ENCODE results near the gene TXNDC11.

The TXNDC11 gene

GRCh38 chr16:11650641-11651591, 91.7 kb downstream of the TXNDC11 start:
- DNase-seq: no peak

DNA sequence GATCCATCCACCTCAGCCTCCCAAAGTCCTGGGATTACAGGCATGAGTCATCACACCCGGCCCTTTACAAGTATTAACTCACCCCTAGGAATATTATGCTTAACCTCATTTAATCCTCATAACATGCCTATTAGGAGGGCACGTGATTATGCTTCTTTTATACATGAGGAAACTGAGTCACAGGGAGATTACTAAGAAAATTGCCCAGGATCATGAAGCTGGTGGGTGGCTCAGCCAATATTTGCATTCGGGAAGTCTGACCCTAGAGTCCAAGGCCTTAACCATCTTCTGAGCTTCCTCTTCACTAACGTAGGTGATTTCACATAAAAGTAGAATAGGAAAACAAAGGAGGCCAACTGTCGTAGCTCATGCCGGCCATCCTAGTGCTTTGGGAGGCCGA, 93.4 kb downstream of the TXNDC11 start:
- DNase-seq: no peak

GRCh38 chr16:11642765-11643116, 99.9 kb downstream of the TXNDC11 start:
- DNase-seq: no peak

DNA sequence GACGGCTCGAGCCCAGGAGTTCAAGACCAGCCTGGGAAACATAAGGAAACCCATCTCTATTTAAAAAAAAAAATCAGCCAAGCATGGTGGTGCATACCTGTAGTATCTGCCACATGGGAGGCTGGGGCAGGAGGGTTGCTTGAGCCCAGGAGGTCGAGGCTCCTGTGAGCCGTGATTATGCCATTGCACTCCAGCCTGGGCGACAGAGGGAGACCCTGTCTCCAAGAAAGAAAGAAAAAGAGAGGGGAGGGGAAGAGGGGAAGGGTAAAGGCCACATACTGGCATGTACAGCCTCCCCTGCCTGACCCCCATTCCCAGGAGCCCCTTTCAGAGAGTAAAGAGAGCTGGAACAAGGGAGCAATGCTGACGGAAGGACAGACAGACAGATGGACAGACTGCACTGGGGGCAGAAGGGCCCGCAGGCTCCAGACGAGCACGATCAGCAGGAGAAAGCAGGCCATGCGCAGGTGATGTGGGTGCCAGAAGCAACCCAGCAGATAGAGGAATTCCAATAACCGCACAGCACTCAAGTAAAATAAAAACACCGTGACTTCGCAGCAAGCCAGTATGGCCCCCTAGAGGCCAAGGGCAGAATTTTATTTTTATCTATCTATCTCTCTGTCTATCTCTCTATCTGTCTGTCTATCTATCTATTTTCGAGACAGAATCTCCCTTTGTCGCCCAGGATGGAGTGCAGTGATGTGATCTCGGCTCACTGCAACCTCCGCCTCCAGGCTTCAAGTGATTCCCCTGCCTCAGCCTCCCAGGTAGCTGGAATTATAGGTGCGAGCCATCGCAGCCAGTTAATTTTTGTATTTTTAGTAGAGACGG, 101.5 kb downstream of the TXNDC11 start:
- peak; percentile 42 for DNase-seq

DNA sequence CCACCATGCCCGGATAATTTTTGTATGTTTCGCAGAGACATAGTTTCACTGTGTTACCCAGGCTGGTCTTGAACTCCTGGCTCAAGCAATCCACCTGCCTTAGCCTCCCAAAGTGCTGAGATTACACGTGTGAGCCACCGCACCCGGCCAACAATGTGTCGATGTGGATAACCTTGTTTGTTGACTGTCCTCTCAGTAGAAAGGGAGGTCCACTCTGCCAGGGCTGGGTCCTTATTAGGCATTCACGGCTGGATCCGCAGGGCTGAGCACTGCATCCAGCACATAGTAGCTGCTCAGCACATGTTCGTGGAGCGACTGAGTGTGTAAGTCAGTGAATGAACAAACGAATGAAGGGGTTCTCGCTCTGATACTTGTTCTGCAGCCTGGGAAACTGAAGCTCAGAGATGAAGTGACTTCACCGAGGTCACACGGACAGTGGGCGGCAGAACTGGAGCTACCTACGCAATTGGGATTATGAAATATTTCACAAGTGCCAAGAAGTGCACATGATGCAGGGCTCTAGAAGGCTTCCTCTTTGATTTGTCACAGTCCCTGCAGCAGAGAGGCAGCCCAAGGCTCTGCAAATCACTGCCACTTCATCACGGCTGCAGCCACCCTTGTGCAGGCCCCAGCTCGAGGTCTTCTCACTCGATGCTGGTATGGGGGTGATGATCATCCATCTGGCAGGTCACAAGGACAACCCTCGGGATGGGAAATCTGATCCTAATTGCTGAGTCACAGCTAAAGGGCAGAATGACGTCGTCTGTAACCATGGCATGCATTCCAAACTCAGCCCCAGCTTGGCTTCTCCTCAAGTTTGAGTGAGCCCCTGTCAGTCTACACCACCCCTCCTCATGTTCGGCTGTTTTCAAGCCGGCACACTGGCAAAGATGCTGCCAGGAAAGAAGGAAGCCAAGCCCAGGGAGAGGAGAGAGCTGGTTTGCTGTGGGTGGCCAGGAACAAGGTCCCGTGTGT, 102.4 kb downstream of the TXNDC11 start:
- no peak for DNase-seq

- DNase-seq: no peak
These were observed 103.6 kb downstream of the TXNDC11 start for GRCh38 chr16:11639008-11639562.

DNA sequence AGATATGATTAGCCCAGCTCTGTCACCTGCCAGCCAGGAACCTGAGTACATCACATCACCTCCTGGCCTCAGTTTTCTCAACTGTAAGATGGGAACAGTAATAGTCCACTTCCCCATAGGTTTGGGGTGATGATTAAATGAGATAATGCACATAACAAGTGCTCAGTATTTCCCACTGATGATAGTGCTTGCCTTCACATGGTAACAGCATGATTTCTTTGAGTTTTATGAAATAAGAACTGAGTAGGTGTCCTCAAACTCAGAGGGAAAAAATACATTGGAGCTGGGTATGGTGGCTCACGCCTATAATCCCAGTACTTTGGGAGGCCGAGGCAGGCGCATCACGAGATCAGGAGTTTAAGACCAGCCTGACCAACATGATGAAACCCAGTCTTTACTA, 104.5 kb downstream of the TXNDC11 start:
- no peak for DNase-seq

DNA sequence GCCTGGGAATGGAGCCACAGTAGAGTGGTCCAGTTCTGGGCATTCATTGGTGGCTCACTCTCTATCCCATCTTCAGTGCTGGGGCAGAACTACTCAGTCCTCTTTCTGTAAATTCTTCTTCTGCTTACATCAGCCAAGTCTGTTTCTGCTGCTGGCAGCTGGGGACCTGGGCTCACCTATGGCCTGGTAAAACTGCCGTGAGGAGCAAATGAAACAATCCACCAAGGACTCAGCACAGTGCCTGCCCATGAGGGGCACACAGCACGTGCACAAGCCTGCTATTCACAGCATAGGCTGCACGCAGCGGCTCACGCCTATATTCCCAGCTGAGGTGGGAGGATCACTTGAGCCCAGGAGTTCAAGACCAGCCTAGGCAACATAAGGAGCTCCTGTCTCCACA, 105.3 kb downstream of the TXNDC11 start:
- no peak for DNase-seq

GRCh38 chr16:11636172-11636721, 106.4 kb downstream of the TXNDC11 start:
- DNase-seq: no peak

DNA sequence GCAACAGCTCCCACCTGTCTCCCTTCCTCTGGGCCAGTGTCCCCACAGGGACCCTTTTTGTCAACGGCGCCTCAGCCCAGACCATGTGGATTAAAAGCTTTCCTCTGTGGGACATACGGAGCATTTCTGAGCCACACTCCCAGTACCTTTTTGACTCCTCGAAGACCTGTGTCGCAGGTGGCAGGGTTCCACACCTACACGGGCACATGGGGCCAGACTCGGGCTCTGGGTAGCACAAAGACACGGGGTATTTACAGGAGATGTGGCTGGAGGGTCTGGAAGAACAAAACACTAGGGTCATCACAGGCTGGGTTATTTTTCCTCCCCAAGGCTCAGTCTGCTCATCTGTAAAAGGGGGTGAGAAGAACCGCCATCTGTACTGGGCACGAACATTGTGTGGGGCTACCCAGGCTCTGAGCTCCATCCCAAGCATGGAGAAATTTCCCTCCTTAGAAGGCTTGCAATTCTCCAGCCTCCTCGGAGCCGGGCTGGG, 106.9 kb downstream of the TXNDC11 start:
- no peak for DNase-seq

DNA sequence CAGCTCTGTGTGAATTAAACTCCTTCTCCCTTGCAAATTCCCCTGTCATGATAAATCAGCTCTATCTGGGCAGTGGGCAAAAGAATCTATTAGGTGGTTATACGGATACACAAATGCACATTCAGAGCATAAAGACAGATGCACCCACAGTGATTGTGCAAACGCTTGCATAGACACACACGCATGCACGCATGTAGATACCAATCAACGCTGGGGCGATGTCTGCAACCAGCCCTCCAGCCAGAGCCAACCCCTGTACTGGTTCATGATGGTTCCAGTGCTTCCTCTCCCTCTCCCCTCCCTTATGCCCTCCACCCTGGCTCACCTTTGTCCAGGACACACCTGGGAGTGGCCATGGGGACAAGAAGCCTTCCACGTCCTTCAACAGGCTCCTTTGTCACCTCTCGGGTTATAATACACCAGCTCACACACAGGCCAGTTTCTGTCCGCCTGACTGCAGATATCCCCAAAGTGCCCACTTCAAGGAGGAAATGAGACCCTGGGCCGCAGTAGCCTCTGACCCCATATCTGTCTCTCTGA, 107.5 kb downstream of the TXNDC11 start:
- no peak for DNase-seq

DNA sequence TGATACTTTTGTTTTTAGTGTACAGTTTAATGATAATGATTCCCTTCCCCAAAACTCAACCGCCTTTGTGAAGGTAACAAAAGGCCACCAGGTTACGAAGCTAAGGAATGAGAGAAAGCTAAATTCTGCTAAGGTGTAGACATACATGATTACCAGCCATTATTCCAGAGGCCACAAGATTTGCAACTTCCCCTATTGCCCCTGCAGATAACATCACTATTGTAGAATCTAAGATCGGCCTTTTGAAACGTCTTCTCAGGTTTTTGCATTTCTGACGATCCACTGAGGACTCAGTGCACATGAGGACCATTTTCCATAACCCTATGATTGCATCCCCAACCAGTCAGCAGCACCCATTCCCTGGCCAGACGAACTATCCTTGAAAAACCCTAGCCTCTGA, 108.3 kb downstream of the TXNDC11 start:
- DNase-seq: no peak

DNA sequence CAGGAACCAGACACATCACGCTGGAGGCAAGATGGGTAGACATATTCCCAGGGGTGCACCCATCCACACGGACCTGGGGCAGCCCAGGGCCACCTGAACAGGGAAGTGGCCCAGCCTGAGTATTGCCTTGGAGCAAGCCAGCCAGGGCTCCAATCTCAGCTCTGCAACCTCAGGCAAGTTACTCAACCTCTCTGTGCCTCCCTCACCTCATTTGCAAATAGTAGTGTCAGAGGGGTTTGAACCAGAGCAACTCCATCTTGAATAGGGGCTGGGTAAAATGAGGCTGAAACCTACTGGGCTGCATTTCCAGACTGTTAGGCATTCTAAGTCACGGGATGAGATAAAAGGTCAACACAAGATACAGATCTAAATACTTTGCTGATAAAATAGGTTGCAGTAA, 109.5 kb downstream of the TXNDC11 start:
- DNase-seq: no peak

- no peak for DNase-seq
These were observed 110.2 kb downstream of the TXNDC11 start for GRCh38 chr16:11632455-11632939.

DNA sequence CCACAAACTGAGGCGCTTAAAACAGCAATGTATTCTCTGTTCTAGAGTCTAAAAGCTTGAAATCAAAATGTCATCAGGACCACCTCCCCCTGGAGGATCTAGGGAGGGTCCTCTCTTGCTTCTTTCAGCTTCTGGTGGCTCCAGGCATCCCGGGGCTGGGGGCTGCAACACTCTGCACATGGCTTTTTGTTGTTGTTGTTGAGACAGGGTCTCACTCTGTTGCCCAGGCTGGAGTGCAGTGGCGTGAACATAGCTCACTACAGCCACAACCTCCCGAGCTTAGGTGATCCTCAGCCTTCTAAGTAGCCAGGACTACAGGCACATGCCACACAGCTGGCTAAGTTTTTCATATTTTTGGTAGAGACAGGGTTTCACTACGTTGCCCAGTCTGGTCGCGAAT, 111.4 kb downstream of the TXNDC11 start:
- no peak for DNase-seq

- no peak for DNase-seq
These were observed 111.9 kb downstream of the TXNDC11 start for GRCh38 chr16:11630768-11631056.

GRCh38 chr16:11630046-11630767, 112.5 kb downstream of the TXNDC11 start:
- no peak for DNase-seq

Data from stimulated activated CD4-positive, alpha-beta T cell treated with anti-CD3 and anti-CD28 coated beads, Interleukin-4, amount 100 ng/mL, for 24 hours (primary cell).